NCI-H2107 (cell line): ENCODE results near the gene DSCAM.

Experiments
- DNase-seq: peaks from one replicate; lab custom pipeline; 2025; lab: John Stamatoyannopoulos, UW

Gene DSCAM

DNA sequence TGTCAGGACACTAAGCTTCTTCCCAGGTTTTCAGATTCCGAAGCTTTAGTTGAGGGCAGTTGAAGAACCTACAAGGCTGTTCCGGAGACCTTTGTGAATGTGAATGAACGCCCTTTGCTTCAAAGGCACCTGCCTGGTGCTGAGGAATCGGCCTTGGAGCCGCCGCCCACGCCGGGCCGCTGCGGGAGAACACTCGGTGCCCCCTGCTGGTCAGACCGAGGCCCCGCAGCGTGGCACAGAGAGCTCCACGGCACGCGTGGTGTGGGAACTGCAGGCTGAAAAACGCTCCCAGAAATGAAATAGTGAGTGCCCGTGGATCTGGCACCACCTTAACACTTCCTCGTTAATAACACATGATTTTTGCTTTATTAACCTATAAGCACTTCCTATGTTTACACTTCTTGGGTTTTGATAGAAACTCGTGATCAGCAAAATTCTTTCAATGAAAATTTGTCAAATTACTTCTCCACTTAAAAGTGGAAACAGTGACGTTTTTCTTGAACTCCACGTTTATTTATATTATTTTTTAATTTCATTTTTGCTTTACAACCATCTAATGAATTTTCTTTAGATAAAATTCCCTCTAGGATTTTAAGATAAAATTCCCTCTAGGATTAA, 460.6 kb downstream of the DSCAM start:
- no peak for DNase-seq

- no peak for DNase-seq
These were observed 461.1 kb downstream of the DSCAM start for GRCh38 chr21:40385883-40386282.

DNA sequence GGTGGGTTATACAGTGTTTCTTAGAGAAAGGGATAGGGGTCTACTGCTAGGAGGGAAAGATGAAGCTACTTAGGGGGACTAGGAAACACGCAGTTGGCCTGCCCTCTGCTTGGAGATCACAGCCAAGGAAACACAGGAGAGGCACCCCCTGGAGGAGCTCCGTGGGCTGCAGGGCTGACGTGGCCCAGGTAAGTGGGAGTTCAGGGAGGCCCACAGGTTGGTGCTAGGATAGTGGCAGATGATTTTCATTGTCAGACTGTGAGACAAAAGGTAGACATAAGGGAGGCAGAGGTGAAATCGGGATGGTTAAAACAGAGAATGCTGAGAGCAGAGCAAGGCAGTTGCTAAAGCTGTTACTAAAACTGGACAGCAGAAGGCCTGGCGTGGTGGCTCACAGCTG, 463.0 kb downstream of the DSCAM start:
- DNase-seq, result no peak

DNA sequence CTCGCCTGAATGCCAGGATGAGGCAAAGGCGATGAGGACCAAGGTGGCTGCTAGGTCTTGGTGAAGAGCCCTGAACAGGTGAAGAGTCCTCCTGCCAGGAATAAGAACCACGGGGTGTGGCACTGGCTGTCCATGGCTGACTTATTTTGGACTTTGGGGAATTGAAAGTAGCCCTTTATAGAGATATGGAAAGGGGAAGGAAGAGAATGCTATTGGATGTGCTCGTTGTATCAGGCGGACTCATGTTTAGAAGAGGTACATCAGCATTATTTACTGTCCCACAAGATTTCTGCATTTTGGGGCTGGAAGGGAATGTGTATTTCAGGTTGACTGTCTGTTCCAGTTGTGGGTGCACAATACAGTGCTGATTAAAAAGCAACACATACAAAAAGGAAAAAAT, 465.8 kb downstream of the DSCAM start:
- DNase-seq, result no peak

GRCh38 chr21:40379881-40380810, 466.8 kb downstream of the DSCAM start:
- DNase-seq, result no peak

DNA sequence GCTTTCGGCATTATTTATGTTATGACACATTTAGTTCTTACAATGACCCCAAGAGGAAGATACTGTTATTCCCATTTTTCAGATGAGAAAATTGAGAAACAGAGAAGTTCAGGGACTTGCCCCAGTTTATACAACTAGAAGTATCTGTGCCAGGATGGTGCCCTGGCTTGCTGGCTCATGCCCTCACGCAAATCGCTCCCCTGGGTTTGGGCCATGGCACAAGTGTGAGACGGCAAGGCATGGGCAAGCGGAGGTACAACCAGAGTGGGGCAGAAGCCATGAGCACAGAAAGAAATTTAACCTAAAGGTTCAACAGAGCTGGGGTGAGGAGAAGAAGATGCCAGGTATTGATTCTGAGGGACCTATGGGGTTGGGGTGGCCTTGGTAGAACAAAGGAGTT, 469.8 kb downstream of the DSCAM start:
- DNase-seq, result no peak

GRCh38 chr21:40373761-40374160, 473.2 kb downstream of the DSCAM start:
- DNase-seq, result no peak

DNA sequence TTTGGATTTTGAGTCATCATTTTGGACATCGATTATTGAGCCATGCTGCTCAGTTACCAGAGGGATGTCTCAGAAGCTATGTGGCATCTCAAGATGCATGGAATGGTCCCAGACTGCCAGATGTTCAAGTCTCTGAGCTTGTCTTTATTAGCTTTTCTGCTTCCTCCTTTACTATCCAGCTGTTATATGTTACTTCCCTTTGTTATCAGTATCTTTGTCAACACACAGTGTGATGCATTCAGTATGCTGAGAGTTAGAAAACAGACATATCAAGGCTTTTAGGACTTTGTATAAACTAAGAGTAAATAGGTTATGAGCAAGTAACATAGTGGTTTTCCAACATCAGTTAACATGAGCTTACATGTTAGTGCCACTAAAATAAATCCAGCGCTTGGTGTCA, 474.5 kb downstream of the DSCAM start:
- no peak for DNase-seq

GRCh38 chr21:40371329-40371728, 475.6 kb downstream of the DSCAM start:
- DNase-seq, result no peak

- no peak for DNase-seq
These were observed 490.3 kb downstream of the DSCAM start for GRCh38 chr21:40356644-40357043.

GRCh38 chr21:40355076-40355475, 491.9 kb downstream of the DSCAM start:
- no peak for DNase-seq

DNA sequence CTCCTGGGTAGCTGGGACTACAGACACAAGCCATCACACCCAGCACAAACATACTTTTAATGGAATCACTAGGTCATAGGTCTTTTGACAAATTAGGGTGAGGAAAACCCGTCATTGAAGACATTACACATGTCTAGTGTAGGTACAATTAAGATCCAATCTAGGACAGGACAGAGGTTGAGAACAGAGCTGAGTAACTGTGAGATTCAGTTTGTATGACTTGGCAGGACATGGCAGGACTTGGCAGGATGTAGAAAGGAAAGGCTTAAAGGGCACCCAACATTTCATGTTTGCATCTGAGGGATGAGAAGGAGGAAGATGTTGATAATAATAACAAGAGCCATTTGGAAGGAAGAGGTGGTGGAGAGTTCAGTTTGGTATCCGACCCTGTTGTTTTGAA, 496.0 kb downstream of the DSCAM start:
- DNase-seq, result no peak

- no peak for DNase-seq
These were observed 497.4 kb downstream of the DSCAM start for GRCh38 chr21:40349591-40349990.

DNA sequence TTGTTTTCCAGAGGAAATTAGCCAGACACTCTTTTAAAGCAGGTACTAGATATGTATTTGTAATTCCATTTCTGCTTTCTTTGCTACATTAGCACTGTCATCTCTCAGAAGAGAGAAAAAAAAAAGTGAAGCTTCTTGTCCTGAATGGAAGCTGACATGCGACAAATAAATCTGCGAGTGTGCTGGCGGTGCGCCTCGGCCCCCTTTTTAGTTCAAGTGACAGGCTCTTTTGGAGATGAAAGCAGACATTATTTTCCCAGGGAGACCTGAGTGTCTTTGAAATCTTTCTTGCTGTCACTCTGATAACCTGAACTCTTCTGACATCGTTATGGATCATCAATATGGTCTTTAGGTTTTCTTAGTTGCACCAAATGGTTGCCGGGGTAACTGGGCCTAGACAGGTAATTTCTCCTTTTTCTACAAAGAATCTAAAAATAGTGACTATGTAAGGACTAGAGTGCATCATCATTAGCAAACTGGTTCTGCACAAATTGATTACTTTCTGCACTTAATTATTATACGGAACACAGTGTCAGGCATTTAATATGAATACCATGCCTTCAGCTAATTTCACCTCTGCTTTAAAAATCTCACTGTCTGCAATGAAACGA, 501.1 kb downstream of the DSCAM start:
- DNase-seq, result no peak

DNA sequence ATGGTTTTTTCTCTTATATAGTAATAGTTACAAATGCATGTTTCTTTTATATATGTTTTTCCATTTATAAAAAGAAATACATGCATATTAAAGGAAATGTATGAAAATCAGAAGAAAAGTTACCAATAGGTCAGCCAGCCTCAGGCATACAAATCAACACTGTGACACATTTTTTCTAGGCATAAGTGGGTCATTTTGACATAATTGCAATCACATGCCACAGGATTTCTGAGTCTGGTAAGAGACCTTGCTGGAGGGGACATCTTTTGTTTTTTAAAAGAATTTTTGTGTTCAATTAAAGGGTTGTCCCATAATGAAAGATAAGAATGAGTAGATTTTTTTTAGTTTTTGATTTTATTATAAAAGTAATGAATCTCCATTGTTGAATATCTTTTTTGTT, 506.6 kb downstream of the DSCAM start:
- DNase-seq, result no peak

DNA sequence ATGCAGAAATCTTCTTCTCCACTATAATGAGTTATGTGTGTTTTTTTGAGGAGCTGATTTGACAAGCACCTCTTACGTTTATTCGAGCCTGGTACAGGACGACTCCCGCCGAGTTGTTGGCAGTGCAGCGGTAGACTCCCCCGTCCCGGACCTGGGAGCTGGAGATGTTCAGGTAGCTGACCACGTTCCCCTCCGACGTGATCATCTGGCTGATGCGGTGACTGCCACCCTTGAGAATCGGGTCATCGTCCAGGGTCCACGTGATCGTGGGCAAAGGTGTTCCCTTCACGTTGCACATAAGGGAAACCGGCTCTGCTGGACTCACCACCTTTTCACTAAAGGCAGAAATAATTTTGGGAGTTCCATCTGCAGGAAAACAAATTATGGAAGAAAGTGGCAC, 507.9 kb downstream of the DSCAM start:
- no peak for DNase-seq

- DNase-seq, result no peak
These were observed 509.0 kb downstream of the DSCAM start for GRCh38 chr21:40337981-40338380.

DNA sequence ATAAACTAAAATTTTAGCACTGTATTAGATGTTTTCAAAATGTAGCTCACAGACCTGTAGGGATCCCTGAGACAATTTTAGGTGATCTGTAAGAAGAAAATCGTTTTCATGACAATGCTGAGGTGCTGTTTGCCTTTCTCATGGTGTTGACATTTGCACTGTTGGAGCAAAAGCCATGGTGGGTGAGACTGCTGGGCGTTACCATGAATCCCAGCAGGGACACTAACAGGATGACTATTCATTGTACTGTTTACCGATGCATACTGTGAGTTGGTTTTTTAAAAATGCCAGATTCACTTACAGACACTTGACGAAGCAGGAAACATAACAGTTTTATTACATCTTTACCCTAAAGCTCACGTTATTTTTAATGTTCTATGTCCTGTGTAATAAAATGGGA, 511.3 kb downstream of the DSCAM start:
- peak; percentile 3 for DNase-seq

- no peak for DNase-seq
These were observed 512.8 kb downstream of the DSCAM start for GRCh38 chr21:40334159-40334558.

GRCh38 chr21:40333731-40334130, 513.2 kb downstream of the DSCAM start:
- no peak for DNase-seq

GRCh38 chr21:40331804-40332203, 515.2 kb downstream of the DSCAM start:
- DNase-seq, result no peak

- no peak for DNase-seq
These were observed 515.8 kb downstream of the DSCAM start for GRCh38 chr21:40331172-40331571.

DNA sequence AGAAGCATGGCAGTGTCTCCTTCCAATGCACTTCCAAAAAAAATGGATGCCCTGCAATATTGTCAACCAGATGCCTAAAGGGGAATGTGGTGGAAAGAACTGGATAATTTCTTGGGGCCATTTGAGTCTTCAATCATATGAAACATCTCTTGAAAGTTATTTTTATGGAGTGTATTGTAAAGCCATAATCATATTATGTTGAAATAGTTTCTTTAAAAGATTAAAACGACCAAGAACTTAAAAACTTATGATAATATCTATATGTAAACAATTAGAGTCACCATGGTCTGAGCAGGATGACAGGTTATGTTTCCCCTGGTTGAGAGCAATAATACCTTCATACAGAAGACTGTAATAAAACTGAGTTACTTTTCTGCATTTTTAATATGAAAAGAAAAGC, 522.6 kb downstream of the DSCAM start:
- no peak for DNase-seq
